Upper lobe of left lung (tissue), 4 donors: Measurements from ENCODE around the gene ITPR2.

Source experiments
- EP300 ChIP-seq, 4 donors: sonication (generic); formaldehyde crosslinking; IDR thresholded peaks; one replicate each; pipeline ENCODE4 v1.5.1; 2017; ENCODE audit warnings: antibody characterized with exemption in 4 of 4, control low read depth in 2 of 4
- POLR2A ChIP-seq, 4 donors: fragments of 450-650 bp; IDR thresholded peaks; one replicate each; pipeline ENCODE4 v1.5.1; 2016 to 2017; ENCODE audit warnings: antibody characterized with exemption in 4 of 4, mild to moderate bottlenecking in 2 of 4
- POLR2AphosphoS5 ChIP-seq, 2 donors: sonication (generic); formaldehyde crosslinking; IDR thresholded peaks; one replicate each; pipeline ENCODE4 v1.5.1; 2017; ENCODE audit warnings: antibody characterized with exemption in 2 of 2
- TF ChIP-seq, protein P1 (sequence below), 6 experiments: fragments of 450-650 bp in 4 of 6; fragments of 200-600 bp in 2 of 6; sonication (generic) in 2 of 6; IDR thresholded peaks; one replicate each; pipeline ENCODE4 v1.5.1; 2016 to 2019; ENCODE audit warnings: antibody characterized with exemption in 6 of 6

- TF ChIP-seq, protein P1, sequence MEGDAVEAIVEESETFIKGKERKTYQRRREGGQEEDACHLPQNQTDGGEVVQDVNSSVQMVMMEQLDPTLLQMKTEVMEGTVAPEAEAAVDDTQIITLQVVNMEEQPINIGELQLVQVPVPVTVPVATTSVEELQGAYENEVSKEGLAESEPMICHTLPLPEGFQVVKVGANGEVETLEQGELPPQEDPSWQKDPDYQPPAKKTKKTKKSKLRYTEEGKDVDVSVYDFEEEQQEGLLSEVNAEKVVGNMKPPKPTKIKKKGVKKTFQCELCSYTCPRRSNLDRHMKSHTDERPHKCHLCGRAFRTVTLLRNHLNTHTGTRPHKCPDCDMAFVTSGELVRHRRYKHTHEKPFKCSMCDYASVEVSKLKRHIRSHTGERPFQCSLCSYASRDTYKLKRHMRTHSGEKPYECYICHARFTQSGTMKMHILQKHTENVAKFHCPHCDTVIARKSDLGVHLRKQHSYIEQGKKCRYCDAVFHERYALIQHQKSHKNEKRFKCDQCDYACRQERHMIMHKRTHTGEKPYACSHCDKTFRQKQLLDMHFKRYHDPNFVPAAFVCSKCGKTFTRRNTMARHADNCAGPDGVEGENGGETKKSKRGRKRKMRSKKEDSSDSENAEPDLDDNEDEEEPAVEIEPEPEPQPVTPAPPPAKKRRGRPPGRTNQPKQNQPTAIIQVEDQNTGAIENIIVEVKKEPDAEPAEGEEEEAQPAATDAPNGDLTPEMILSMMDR (IDR thresholded peaks at IDR 0.05): no peak
- TF ChIP-seq POLR2AphosphoS5 (IDR thresholded peaks at IDR 0.05) (peak in 1 of 2 donors; percentile 12), EP300 (IDR thresholded peaks at IDR 0.05) (no peak), POLR2A (IDR thresholded peaks at IDR 0.05) (no peak)
Observed at GRCh38 chr12:26331960-26332359, 501.0 kb downstream of the ITPR2 start.
